ENCODE results near the gene PTPRN2. TPM values are rescaled to one million over a fixed set of nuclear protein-coding genes. Genes with fewer than 3 reads are reported as not detected.

The PTPRN2 gene
- total RNA-seq, 1 experiment from 2014 or later = 2.1 TPM

GRCh38 chr7:158475036-158475678 lies 112.5 kb downstream of the PTPRN2 start:
- Histone ChIP-seq H3K4me3 (replicated peaks in 1 of 2; ENCODE audit: low read depth in 1 of 2, low read length in 2 of 2) (no peak overlapping the region), H3K27me3 (ENCODE audit: insufficient read depth, low read length) (no peaks in the 10 kb centered on the region), H3K9ac (ENCODE audit: low read length) (no peak overlapping the region), H4K20me1 (ENCODE audit: insufficient read depth) (no peaks in the 10 kb centered on the region), H3K4me2 (ENCODE audit: low read length) (no peak overlapping the region), H3K4me1 (ENCODE audit: control insufficient read depth in 1 of 2, insufficient read depth in 2 of 2, low read length in 2 of 2) (no peaks in the 10 kb centered on the region), H3K27ac (ENCODE audit: low read depth, low read length) (no peak overlapping the region), H3K9me3 (ENCODE audit: control insufficient read depth in 1 of 2, insufficient read depth in 1 of 2, low read depth in 1 of 2, low read length in 2 of 2) (no peaks in the 10 kb centered on the region), H3K9me2 (ENCODE audit: insufficient read depth) (no peaks in the 10 kb centered on the region), H3K36me3 (ENCODE audit: control insufficient read depth in 1 of 2, insufficient read depth in 2 of 2, low read length in 2 of 2) (no peaks in the 10 kb centered on the region), H3K79me2 (ENCODE audit: insufficient read depth, low read length) (no peaks in the 10 kb centered on the region), H2AFZ (ENCODE audit: low read depth, low read length, poor library complexity, severe bottlenecking) (no peak overlapping the region)
- RAD21 ChIA-PET (ENCODE audit: low non-redundant PET in 1 of 2, low total read pairs in 2 of 2, uncharacterized antibody in 2 of 2, unreplicated experiment in 2 of 2) = no interaction called here
- CTCF ChIA-PET = no interaction called here
- POLR2A ChIA-PET = no interaction called here
- no TSS peak for BruUV-seq (replicated peaks)
- intact Hi-C loops (cut with micrococcal nuclease) = no loop called here
- TF ChIP-seq ZFX (IDR thresholded peaks at IDR 0.05) (no peak), POLR2AphosphoS5 (IDR thresholded peaks at IDR 0.05; ENCODE audit: low read depth, low read length) (no peak), SIN3A (IDR thresholded peaks at IDR 0.05; ENCODE audit: low read depth) (no peak), YY1 (IDR thresholded peaks at IDR 0.05; ENCODE audit: extremely low read depth, insufficient replicate concordance, low read depth, low read length) (no peak), EZH2 (IDR thresholded peaks at IDR 0.05) (no peak), ATF3 (IDR thresholded peaks at IDR 0.05) (no peak), REST (IDR thresholded peaks at IDR 0.05; ENCODE audit: low read depth) (no peak), CTCF (IDR thresholded peaks at IDR 0.05 in 2 of 3, conservative IDR thresholded peaks at IDR 0.05 in 1 of 3; ENCODE audit: borderline replicate concordance in 1 of 3, insufficient read depth in 1 of 3, low read depth in 2 of 3, low read length in 2 of 3) (no peak), ZNF274 (IDR thresholded peaks at IDR 0.05; ENCODE audit: low read depth, low read length) (no peak), ZBTB33 (IDR thresholded peaks at IDR 0.05; ENCODE audit: extremely low read depth, insufficient replicate concordance, low read length) (no peak), MAX (IDR thresholded peaks at IDR 0.05) (no peak), JUND (IDR thresholded peaks at IDR 0.05) (no peak), RAD21 (IDR thresholded peaks at IDR 0.05; ENCODE audit: low read depth) (no peak), TCF7L2 (IDR thresholded peaks at IDR 0.05; ENCODE audit: borderline replicate concordance, extremely low read depth, insufficient read depth, insufficient read length) (no peak)
- DNase-seq (ENCODE audit: low read depth, low spot score) (no peak), ATAC-seq (no peak)
